ENCODE results near the gene MGMT.

MGMT gene

GRCh38 chr10:129450391-129450790 lies 16.6 kb upstream of the MGMT start:
- no peak for DNase-seq

- DNase-seq, result no peak
Measured at GRCh38 chr10:129455625-129456024, 11.4 kb upstream of the MGMT start.

- no peak for DNase-seq
Measured at GRCh38 chr10:129459762-129460539, 7.1 kb upstream of the MGMT start.

- DNase-seq, result no peak
Measured at GRCh38 chr10:129462257-129462795, 4.7 kb upstream of the MGMT start.

- no peak for DNase-seq
Measured at GRCh38 chr10:129464251-129464650, 2.8 kb upstream of the MGMT start.

GRCh38 chr10:129465796-129466702 lies 992 bp upstream of the MGMT start:
- peak in 3 of 51 donors; percentile 42 to 50 (median 47) for DNase-seq

- peak in 12 of 51 donors; percentile 19 to 64 (median 38) for DNase-seq
Measured at GRCh38 chr10:129467359-129468064, 471 bp downstream of the MGMT start.

GRCh38 chr10:129468187-129468586 lies 1.1 kb downstream of the MGMT start:
- DNase-seq, result no peak

GRCh38 chr10:129470103-129470851 lies 3.2 kb downstream of the MGMT start:
- DNase-seq, result no peak

GRCh38 chr10:129471447-129472175 lies 4.6 kb downstream of the MGMT start:
- no peak for DNase-seq

- no peak for DNase-seq
Measured at GRCh38 chr10:129472696-129473555, 5.9 kb downstream of the MGMT start.

GRCh38 chr10:129474642-129475041 lies 7.6 kb downstream of the MGMT start:
- DNase-seq, result no peak

GRCh38 chr10:129476431-129476830 lies 9.4 kb downstream of the MGMT start:
- no peak for DNase-seq

- no peak for DNase-seq
Measured at GRCh38 chr10:129477051-129477450, 10.0 kb downstream of the MGMT start.

- no peak for DNase-seq
Measured at GRCh38 chr10:129481641-129482040, 14.6 kb downstream of the MGMT start.

- DNase-seq, result no peak
Measured at GRCh38 chr10:129483430-129484010, 16.5 kb downstream of the MGMT start.

- DNase-seq, result no peak
Measured at GRCh38 chr10:129486805-129487204, 19.8 kb downstream of the MGMT start.

GRCh38 chr10:129491123-129491734 lies 24.2 kb downstream of the MGMT start:
- no peak for DNase-seq

Data from hypothalamus (tissue), 51 donors.